NOMO-1 treated with dmso at 0.1 percent for 144 hours (cell line): ENCODE measurements around the gene PTBP2.

ENCODE experiments used
- DNase-seq: peaks from one replicate; lab custom pipeline; 2025; ENCODE audit not compliant: unreplicated experiment; lab: John Stamatoyannopoulos, UW

Gene PTBP2

DNA sequence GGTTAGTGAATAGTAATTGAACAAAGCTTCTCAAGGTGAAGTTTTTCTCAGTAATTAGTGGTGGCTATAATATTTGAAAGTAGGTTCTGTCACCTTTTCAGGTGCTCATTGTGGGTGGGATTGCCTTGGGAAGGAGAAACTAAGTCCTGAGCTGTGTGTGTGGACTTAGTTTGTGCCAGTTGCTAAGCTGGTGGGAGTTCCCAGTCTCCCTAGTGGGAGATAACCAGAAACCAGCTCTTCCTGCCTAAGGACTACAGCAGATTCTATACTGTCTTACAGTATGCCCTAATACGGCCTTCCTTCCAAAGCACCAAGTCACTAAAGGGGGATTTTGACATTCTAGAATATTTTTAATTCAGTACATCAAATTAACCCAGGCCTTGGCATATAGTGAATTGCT, 94.3 kb downstream of the PTBP2 start:
- DNase-seq, result no peak

DNA sequence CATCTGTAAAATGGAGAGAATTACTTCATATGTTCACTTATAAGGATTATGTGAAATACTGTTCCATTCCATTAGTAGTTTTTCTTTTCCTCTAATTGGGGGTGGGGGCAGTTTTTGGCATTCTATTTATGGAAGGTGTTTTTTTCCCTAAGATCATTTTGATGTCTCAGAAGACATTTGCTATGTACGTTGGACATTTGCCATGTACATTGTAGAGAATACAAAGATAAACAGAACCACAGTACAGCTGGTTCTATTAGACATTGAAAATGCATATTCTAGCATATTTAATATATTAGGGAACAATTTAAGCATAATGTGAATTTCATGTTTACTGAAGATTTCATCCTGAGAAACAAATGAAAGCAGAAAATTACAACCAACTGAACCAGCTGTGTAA, 98.5 kb downstream of the PTBP2 start:
- no peak for DNase-seq

- DNase-seq, result no peak
Measured at GRCh38 chr1:96820671-96821070, 99.1 kb downstream of the PTBP2 start.

GRCh38 chr1:96825231-96825630, 103.6 kb downstream of the PTBP2 start:
- no peak for DNase-seq

GRCh38 chr1:96825950-96826576, 104.5 kb downstream of the PTBP2 start:
- DNase-seq, result no peak

DNA sequence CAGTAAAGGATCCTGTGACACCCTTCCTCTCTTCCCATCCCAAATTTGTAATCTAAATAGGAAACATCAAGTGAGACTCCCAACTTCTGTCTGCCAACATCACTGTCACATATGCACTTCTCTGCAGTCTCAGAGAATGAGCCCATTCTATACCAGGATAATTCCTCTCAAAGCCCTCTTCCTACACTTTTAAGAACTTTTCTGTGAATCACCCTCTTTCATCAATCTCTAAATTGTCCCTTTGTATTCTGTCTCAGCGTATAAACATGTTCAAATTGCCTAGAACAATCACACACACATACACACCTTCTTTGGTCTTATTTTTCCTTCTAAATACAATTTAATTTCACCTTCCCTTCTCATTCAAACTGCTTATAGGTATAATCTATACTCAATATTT, 111.8 kb downstream of the PTBP2 start:
- no peak for DNase-seq

DNA sequence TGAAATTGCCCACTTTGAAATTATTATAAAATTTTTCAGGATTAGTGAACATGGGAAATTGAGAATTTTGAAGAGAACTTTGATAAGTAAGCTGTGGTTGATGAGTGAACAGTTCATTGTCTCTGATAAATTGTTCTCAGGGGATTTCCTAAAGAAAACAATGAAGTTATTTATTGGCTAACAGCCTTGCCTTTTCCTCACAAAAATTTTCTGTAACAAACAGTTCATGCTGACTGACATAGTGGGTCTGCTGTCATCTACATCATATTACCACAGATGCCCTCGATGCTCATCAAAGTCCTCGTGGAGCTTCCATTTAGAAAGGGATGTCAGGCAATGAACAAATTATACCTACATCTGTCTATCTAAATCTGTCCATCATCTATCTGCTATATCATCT, 113.4 kb downstream of the PTBP2 start:
- DNase-seq, result no peak

- DNase-seq, result no peak
Measured at GRCh38 chr1:96837057-96837780, 115.6 kb downstream of the PTBP2 start.

GRCh38 chr1:96837781-96838216, 116.2 kb downstream of the PTBP2 start:
- DNase-seq, result no peak

DNA sequence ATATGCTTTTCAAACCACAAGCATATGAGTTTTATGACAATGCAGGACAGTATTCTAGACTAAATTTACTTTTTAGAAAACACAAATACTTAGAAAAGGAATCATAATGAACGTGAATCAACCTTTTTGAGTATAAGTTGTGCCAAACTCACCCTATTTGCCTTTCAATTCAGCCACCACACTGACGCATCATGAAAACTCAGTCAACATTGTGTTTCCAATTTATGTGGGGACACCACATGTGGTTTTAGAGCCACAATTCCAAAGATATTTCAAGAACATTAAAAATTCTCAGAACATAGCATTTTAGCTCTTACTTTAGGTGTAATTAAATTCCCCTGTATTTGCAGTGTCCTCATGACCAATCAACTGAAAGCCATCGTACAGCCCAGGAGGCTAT, 118.8 kb downstream of the PTBP2 start:
- DNase-seq, result no peak

- peak; percentile 23 for DNase-seq
Measured at GRCh38 chr1:96842215-96842614, 120.6 kb downstream of the PTBP2 start.

DNA sequence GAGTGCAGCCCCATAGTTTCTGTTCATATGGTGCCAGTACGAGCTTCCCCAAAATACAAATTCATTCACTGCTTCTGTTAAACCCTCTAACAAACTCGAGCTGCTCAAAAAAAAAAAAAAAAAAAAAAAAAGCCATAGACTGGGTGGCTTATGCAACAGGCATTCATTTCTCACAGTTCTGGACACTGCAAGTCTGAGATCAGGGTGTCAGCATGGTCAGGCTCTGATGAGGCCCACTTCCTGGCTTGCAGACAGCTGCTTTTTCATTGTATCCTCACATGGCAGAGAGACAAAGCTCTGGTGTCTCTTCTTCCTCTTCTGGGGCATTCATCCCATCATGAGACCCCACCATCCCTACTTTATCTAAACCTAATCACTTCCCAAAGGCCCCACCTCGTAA, 121.6 kb downstream of the PTBP2 start:
- peak; percentile 24 for DNase-seq

DNA sequence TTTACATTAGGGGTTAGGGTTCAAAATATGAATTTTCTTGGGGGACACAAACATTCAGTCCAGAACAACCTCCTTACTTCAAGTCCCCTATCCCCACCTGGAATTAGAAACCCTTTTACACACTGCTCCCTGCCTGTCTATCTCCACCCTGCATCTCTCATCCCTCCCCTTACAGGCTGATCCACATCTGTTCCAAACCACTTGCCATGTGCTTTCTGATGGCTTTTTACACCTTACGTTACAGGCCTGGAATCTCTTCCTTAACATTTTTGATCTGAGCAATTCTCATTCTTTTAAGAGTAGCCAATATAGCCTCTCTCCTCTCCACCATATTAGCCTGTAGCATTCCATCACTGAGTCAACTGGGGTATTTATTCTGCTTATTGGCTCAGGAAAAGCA, 122.0 kb downstream of the PTBP2 start:
- DNase-seq, result no peak

GRCh38 chr1:96845464-96845863, 123.9 kb downstream of the PTBP2 start:
- DNase-seq, result peak; percentile 12

GRCh38 chr1:96861836-96862235, 140.3 kb downstream of the PTBP2 start:
- no peak for DNase-seq

- no peak for DNase-seq
Measured at GRCh38 chr1:96863449-96863848, 141.9 kb downstream of the PTBP2 start.
